SU-DHL-6 (cell line): Measurements from ENCODE around the gene MRPL21.

Experiments
- H2AFZ ChIP-seq: fragments of 200-600 bp; sonication (generic); 2 replicates; pipeline ENCODE4 v1.6.1; 2014; ENCODE audit warnings: low read depth, mild to moderate bottlenecking, moderate library complexity, mixed read lengths, antibody characterized with exemption, low read length; ENCODE audit not compliant: severe bottlenecking
- H3F3A ChIP-seq: fragments of 200-600 bp; shearing (Covaris generic); 2 replicates; pipeline ENCODE4 v1.6.0; 2016; ENCODE audit warnings: antibody characterized with exemption, mild to moderate bottlenecking; ENCODE audit not compliant: insufficient read depth
- H3K27ac ChIP-seq: fragments of 200-600 bp; sonication (generic); 2 replicates; pipeline ENCODE4 v1.5.1; 2016; ENCODE audit warnings: low read depth, mild to moderate bottlenecking, low read length, moderate library complexity, mixed read lengths
- H3K27me3 ChIP-seq: fragments of 200-600 bp; sonication (generic), shearing (Covaris generic); 2 replicates; pipeline ENCODE4 v1.6.0; 2014; ENCODE audit warnings: mild to moderate bottlenecking, low read length
- H3K36me3 ChIP-seq: fragments of 200-600 bp; sonication (generic); 2 replicates; pipeline ENCODE4 v1.6.1; 2014; ENCODE audit warnings: mild to moderate bottlenecking, low read length, mixed read lengths
- H3K4me2 ChIP-seq: fragments of 300-600, 200-600 bp; shearing (Covaris generic), sonication (generic); 2 replicates; pipeline ENCODE4 v1.6.0; 2014; ENCODE audit warnings: low read length, low read depth, mild to moderate bottlenecking; ENCODE audit not compliant: poor library complexity, severe bottlenecking
- H3K4me3 ChIP-seq: fragments of 200-600 bp; sonication (generic); 2 replicates; pipeline ENCODE4 v1.5.1; 2014; ENCODE audit warnings: antibody characterized with exemption, low read length, mild to moderate bottlenecking, mixed read lengths; ENCODE audit not compliant: insufficient read depth, poor library complexity, severe bottlenecking
- H3K79me2 ChIP-seq: fragments of 200-600 bp; sonication (generic); 2 replicates; pipeline ENCODE4 v1.6.1; 2014; ENCODE audit warnings: mild to moderate bottlenecking, low read length, moderate library complexity; ENCODE audit not compliant: insufficient read depth
- H3K9ac ChIP-seq: fragments of 200-600 bp; sonication (generic); 2 replicates; pipeline ENCODE4 v1.7.0; 2014; ENCODE audit warnings: mild to moderate bottlenecking, low read length
- H3K9me2 ChIP-seq: fragments of 200-600 bp; sonication (generic); replicated peaks from 2 replicates; pipeline ENCODE4 v1.6.1; 2014; ENCODE audit warnings: low read length; ENCODE audit not compliant: insufficient read depth
- H3K9me3 ChIP-seq: fragments of 200-600 bp; sonication (generic); 2 replicates; pipeline ENCODE4 v1.6.1; 2014; ENCODE audit warnings: low read length, mixed read lengths; ENCODE audit not compliant: insufficient read depth
- H4K20me1 ChIP-seq: fragments of 200-600 bp; sonication (generic); 2 replicates; pipeline ENCODE4 v1.6.1; 2014; ENCODE audit warnings: low read depth, mild to moderate bottlenecking, antibody characterized with exemption, low read length, moderate library complexity, mixed read lengths
- EZH2phosphoT487 ChIP-seq: fragments of 200-600 bp; sonication (generic), shearing (Covaris generic); conservative IDR thresholded peaks from 2 replicates; pipeline ENCODE4 v1.6.1; 2018; ENCODE audit warnings: mild to moderate bottlenecking, antibody characterized with exemption, low read length, moderate library complexity, mixed read lengths
- TF ChIP-seq, protein P1 (sequence below): fragments of 200-600 bp; sonication (generic); IDR thresholded peaks from one replicate; pipeline ENCODE4 v1.5.1; 2017; ENCODE audit warnings: antibody characterized with exemption, mild to moderate bottlenecking, low read length, moderate library complexity; ENCODE audit not compliant: insufficient read depth, poor library complexity, severe bottlenecking

MRPL21 gene

DNA sequence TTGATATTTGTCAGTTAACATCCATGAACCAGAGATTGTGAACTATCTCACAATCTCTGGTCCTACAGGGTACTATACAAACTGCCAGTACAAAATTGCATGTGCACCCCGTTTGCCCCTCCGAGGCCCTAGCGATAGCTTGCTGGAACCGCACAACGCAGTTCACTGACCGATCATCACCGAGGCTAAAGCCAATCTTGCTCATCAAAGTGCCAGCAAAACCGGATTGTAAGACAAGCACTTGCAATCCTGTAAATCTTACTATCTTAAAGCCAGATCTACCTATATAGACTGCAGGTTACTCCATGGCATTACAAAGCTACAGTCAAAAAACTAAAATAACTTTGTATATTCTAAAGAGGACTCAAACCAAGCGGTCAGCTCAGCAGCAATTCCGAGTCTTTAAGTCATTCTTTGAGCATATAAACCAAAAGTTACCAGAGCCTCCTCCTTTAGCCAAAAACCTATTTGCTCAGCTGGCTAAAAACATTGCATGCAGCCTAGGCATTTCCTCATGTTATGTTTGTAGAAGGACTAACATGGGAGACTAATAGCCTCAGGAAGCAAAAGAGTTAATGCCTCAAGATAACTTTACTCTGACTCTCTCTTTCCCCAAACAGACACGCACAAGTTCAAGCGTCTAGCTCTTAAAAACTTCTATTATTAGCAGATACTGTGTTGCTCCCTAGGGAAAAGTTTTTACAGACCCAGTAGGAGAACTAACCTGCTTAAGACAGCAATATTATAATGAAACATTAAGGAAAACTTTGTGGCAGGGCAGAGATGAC, 31.2 kb downstream of the MRPL21 start:
- Histone ChIP-seq H3K4me3 (no peak overlapping the region), H2AFZ (no peak overlapping the region), H3K36me3 (no peaks in the 10 kb centered on the region), H3K27ac (no peak overlapping the region), H3K9me3 (no peaks in the 10 kb centered on the region), H4K20me1 (no peaks in the 10 kb centered on the region), H3K27me3 (no peaks in the 10 kb centered on the region), H3F3A (no peaks in the 10 kb centered on the region), H3K79me2 (no peaks in the 10 kb centered on the region), H3K9ac (no peak overlapping the region), H3K4me2 (no peak overlapping the region), H3K9me2 (no peaks in the 10 kb centered on the region)
- TF ChIP-seq, protein P1, sequence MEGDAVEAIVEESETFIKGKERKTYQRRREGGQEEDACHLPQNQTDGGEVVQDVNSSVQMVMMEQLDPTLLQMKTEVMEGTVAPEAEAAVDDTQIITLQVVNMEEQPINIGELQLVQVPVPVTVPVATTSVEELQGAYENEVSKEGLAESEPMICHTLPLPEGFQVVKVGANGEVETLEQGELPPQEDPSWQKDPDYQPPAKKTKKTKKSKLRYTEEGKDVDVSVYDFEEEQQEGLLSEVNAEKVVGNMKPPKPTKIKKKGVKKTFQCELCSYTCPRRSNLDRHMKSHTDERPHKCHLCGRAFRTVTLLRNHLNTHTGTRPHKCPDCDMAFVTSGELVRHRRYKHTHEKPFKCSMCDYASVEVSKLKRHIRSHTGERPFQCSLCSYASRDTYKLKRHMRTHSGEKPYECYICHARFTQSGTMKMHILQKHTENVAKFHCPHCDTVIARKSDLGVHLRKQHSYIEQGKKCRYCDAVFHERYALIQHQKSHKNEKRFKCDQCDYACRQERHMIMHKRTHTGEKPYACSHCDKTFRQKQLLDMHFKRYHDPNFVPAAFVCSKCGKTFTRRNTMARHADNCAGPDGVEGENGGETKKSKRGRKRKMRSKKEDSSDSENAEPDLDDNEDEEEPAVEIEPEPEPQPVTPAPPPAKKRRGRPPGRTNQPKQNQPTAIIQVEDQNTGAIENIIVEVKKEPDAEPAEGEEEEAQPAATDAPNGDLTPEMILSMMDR, result no peak
- no peak for TF ChIP-seq EZH2phosphoT487

DNA sequence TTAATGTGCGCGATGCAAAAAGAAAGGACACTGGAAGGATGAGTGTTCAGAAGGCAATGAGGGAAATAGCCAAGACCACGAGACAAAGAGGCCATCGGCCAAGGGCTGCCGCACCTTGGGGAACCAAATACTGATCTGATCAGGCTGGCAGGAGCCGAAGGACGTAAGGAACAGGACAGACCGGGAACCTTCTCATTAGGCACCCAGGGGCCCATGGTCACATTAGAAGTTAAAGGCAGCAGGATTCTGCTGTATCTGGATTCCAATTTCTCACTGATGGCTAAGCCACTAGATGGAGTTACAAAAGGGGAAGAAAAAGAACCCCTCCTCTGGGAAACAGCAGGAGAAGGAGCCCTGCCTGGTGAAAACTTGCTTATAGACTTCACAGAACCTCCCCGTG, 33.2 kb downstream of the MRPL21 start:
- Histone ChIP-seq H4K20me1 (no peaks in the 10 kb centered on the region), H3K27me3 (no peaks in the 10 kb centered on the region), H3K36me3 (no peaks in the 10 kb centered on the region), H3F3A (no peaks in the 10 kb centered on the region), H3K27ac (no peak overlapping the region), H3K4me2 (no peak overlapping the region), H3K4me3 (no peak overlapping the region), H3K9ac (no peak overlapping the region), H2AFZ (no peak overlapping the region), H3K9me3 (no peaks in the 10 kb centered on the region), H3K79me2 (no peaks in the 10 kb centered on the region), H3K9me2 (no peaks in the 10 kb centered on the region)
- TF ChIP-seq EZH2phosphoT487, result no peak
- TF ChIP-seq, protein P1, result no peak

- Histone ChIP-seq H3F3A (no peaks in the 10 kb centered on the region), H3K27ac (no peak overlapping the region), H3K9ac (no peak overlapping the region), H3K79me2 (no peaks in the 10 kb centered on the region), H3K9me2 (no peaks in the 10 kb centered on the region), H3K27me3 (no peaks in the 10 kb centered on the region), H3K9me3 (peaks cover 4% of the 10 kb centered on the region; the same call in 1 of the 2 replicates), H3K4me2 (no peak overlapping the region), H2AFZ (no peak overlapping the region), H3K36me3 (no peaks in the 10 kb centered on the region), H3K4me3 (no peak overlapping the region), H4K20me1 (no peaks in the 10 kb centered on the region)
- no peak for TF ChIP-seq EZH2phosphoT487
- TF ChIP-seq, protein P1, result no peak
Measured at GRCh38 chr11:68868221-68868835, 35.3 kb downstream of the MRPL21 start.
